HG03103 (cell line): ENCODE measurements around the gene PAK2.
"Not testable (repeated sequence)": the region's sequence is repeated elsewhere in the genome, so short reads cannot be mapped to it uniquely, and the experiment has no call there.

Source experiments
- ATAC-seq: cut with Tn5 transposase; IDR thresholded peaks from one replicate; pipeline ENCODE4 v1.9.1; 2021; ENCODE audit warnings: low read depth; ENCODE audit not compliant: unreplicated experiment

PAK2 gene

DNA sequence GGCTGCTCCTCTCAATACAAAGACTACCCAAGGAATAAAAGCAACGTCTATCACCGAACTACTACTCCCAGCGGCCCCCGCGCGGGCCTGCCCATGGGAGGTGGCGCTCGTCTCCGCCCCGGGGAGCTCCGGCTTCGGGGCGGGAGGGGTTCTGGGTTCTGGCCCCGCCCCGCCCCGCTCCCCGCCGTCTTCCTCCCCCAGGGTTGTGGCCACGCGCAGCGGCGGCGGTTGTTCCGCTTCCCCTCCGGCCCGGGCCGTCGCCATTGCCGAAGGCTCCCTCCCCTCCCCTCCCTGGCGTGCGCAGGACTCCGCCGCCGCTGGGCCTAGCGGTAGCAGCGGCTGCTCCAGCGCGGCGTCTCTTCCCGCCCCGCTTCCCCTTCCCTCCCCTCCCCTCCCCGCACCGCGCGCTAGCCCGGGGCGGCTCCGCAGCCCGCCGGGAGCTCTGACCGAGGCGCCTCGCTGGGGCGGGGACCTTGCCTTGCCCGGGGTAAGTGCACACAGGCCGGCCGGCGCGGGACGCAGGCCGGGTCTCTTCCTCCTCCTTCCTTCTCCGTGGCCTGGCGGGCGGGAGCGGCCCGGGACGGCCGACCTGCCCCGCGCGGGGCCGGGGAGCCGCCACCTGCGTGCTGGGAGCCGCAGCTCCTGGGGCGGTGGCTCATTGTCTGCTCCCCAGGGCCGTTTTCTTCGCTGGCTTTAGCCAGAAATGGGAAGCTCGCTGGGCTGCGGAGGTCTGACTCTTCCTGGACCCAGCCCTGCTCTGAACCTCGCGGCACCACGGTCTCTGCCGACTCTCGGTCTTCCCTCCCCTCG, at the start of gene PAK2:
Gene PAK2 (plus strand): TSS at position 187 of the 810 bp plus-strand sequence. CDS start 42,790 bp downstream, outside the sequence.
- ATAC-seq, result peak; percentile 76

DNA sequence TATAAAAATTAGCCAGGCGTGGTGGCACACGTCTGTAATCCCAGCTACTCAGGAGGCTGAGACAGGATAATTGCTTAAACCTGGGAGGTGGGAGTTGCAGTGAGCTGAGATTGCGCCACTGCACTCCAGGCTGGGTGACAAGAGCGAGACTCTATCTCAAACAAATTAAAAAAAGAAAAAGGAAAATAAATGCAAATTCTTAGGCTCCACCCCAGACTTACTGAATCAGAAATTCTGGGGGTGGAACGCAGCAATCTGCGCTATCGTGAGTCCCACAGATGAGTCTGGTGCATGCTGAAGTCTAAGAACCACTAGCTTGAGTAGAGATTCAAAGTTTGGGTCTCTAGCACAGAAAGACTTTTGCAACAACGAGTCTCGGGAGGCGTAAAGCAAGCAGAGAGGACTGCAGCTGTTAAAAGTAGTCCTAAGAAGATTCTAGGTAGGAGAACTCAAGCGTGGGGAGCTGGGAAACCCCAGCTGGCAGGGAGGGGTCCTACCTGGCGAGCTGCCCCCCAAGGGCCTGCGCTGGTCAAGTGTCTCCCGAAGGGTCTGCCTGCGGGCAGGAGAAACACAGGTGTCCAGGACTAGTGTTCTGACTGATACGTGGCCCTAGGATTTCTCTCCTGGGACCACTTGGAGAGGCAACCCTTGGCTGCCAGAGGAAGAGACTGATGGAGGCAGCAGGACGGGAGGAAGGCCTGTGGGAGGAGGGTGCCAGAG, 49.6 kb upstream of the PAK2 start:
- no peak for ATAC-seq

- ATAC-seq, result no peak
Observed at GRCh38 chr3:196691386-196691785, 48.3 kb upstream of the PAK2 start.

GRCh38 chr3:196694202-196694638, 45.4 kb upstream of the PAK2 start:
- ATAC-seq, result no peak

- no peak for ATAC-seq
Observed at GRCh38 chr3:196694941-196695848, 44.5 kb upstream of the PAK2 start.

DNA sequence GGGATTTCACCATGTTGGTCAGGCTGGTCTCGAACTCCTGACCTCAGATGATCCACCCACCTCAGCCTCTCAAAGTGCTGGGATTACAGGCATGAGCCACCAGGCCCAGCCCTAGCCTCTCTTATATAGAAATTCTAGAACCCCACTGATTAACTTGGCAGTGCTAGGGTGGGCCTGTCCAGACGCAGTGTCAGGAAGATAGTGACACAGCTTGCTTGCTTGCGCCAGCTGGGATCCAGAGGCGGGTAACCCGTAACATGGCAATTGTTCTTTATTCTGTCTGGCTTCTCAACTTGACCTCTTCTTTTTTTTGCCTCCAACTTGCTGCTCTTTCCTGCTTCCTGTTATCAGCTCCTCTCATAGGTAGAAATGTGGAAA, 43.8 kb upstream of the PAK2 start:
- no peak for ATAC-seq

DNA sequence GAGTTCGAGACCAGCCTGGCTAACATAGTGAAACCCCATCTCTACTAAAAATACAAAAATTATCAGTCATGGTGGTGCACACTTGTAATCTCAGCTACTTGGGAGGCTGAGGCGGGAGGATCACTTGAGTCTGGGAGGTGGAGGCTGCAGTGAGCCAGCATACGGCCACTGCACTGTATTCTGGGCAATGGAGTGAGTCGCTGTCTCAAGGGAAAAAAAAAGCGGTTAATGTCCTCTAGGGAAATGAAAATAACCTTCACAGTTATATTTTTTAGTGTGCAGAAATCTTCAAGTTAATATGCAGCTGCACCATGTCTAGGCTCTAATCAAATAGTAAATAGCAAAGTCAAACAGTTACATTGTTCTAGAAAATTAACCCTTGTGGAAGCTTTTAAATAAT, 42.4 kb upstream of the PAK2 start:
- ATAC-seq, result no peak

DNA sequence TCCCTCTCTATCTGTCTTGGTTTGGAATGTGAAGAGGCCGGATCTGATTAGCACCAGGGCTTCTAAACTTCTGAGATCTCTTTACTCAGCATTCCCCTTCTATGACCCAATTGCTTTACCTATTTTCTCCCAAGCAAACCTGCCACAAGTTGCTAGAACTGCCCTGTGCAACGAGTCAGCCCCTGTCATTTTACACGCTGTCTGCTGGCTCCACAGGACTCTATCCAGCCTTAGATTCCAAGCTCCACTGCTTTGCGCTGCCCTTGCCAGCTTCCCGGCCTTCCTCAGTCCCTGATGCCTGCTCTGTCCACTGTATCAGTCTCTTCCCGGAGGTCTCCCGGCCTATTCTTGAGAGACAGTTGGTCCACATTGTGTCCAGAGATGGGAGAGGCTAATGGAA, 39.9 kb upstream of the PAK2 start:
- ATAC-seq, result no peak

DNA sequence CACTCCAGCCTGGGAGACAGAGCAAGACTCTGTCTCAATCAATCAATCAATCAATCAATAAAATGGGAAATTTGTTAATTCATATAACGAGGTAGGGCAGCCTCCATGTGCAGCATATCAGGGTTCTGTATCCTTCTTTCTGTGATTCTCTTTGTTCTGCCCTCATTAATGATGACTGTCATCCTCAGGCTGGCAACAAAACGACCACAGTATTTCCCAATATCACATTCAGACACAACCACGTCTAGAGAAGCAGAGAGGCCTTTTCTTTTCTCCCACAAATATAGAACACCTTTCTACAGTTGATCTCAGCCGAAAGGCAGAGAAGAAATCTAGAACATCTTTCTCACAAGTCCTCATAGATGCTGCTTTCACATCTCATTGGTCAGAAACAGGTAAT, 38.9 kb upstream of the PAK2 start:
- ATAC-seq, result no peak

DNA sequence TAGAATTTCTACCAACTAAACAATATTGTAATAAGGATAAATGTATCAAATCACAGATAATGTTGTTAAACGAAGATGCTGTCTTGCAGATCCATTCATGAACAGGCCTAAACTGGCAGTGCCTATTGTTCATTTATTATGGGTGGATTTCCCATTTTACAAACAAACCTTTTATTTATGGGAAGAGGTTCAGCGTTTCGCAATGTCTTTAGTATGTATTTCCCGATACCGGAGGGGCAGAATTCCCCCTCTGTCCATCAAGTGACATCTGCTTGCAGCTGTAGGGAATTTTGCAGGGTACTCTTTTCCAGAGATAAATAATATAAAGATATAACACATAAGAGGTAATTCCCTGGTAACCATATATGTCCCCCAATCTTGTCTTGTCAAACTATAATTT, 33.3 kb upstream of the PAK2 start:
- ATAC-seq, result no peak

- no peak for ATAC-seq
Observed at GRCh38 chr3:196706731-196707130, 32.9 kb upstream of the PAK2 start.

DNA sequence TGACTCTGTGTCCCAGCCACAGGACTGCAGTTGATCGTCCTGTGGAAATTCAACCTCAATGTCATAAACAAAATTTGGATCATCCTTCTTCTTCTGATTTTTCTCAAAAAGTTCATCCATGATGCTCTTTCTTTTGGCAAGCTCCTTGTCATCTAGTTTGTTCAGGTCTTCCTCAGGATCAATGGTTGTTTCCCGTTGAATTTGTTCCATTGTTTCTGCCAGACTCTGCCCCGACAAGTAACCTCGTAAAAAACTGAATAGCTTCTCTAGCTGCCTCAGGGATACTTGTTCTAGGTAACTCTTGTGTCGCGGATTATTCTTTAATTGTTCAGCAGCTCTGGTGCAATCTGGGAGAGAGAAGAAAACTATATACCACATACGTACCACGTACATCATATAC, 32.1 kb upstream of the PAK2 start:
- no peak for ATAC-seq

- no peak for ATAC-seq
Observed at GRCh38 chr3:196708467-196708866, 31.2 kb upstream of the PAK2 start.

GRCh38 chr3:196711838-196712513, 27.7 kb upstream of the PAK2 start, which contains the start of the genes CEP19 and PIGX:
Gene CEP19 (minus strand): TSS chr3:196712250. CDS start chr3:196708657, 3,593 bp downstream.
Gene PIGX (plus strand): TSS chr3:196712377.
- ATAC-seq, result peak; percentile 74

- ATAC-seq, result peak; percentile 46
Observed at GRCh38 chr3:196712514-196713413, 26.9 kb upstream of the PAK2 start.

DNA sequence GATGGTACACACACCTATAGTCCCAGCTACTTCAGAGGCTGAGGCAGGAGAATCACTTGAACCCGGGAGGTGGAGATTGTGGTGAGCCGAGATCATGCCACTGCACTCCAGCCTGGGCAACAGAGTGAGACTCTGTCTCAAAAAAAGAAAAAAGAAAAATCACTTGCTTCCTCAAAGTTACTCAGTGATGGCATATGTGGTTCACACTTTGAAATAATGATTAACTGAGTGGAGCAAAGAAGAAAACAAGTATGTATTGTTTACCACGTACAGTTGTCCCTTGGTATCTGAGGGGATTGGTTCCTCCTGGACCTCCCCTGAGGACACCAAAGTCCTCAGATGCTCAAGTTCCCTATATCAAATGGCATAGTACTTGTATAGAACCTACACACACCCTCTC, 22.5 kb upstream of the PAK2 start:
- ATAC-seq, result not testable (repeated sequence)

DNA sequence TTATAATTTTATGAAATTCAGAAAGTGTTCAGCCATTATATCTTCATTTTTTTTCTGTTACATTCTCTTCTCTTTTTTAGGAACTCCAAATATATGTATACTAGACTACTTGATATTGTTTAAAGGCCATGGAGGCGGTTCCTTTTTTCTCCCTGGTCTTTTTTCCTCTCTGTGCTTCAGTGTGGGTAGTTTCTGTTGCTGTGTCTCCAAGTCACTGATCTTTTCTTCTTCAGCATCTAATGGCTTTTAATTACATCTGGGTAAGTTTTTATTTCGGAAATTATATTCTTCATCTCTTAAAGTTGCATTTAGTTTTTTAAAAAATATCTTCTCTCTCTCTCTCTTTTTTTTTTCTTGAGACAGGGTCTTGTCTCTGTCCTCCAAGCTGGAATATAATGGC, 18.6 kb upstream of the PAK2 start:
- no peak for ATAC-seq

DNA sequence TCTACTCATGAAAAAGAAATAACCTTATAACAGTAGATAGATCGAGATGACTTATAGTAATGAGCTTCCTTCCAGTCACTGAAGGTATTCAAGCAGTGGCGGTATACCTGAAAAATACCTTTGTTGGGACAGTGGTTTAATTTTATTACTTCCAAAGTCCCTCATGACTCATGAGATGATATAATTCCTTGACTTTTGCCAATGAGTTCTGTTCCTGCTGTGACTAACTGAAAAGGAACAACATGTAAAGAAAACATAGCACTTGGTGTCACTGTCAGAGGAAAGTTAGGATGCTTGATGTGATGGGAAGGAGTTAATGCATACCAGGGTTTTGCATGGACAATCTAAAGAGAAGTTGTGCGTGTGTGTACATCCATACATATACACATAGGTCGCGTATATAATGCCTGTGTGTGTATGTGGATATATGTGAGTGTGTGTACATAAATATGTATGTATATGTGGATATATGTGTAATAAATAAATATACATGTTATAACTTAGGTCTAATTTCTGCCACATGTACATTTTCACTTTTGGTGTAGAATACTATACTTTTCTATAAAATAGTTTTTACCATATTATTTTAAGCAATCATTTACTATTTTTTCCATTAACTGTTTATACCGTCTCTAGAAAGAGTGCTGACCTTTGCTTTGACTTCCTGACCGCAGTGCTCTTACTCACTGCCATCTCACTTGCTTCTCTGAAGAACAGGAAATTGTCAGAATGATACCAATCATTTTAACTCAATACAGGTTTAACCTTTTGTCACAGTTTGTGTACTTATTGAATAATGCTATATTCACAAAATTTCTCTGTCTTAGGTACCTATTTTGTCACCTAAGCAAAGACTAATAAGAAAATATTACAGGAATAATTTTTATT, 12.6 kb upstream of the PAK2 start:
- ATAC-seq, result no peak
